ENCODE data around the gene MYBPC3.

The MYBPC3 gene

GRCh38 chr11:47350315-47350714 is 2.2 kb downstream of the MYBPC3 start:
- DNase-seq (ENCODE audit: low read depth), result no peak
- TF ChIP-seq CTCF (IDR thresholded peaks at IDR 0.05; ENCODE audit: control insufficient read depth, insufficient read depth, low read depth, low read length, missing control alignments), result no peak
- no peak overlapping the region for H3K4me3 ChIP-seq (ENCODE audit: control insufficient read depth, low read depth, low read length)

DNA sequence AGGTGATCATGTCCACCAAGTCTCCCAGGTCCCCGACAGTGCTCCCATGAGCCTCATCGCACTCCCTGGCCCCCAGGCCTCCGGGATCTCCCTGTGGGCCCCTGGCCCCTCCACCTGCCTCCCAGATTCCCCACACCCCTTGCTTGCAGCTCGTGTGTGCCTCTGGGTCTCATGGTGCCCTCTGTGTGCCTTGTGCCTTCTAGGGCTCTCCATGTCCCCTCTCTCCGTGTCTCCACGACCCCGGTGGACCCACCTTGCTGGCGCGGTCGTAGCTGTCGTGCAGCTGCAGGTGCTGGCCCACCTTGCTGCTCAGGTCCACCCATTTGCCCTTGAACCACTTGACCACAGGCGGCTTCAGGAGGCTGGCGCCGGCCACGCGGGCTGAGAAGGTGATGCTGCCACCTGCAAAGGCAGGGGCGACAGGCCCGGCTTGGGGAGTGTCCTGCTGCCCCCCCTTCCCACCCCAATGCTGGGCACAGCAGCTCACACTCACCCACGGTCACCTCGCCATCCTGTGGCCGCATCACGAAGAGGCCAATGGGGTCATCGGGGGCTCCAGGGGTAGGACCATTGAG is 2.9 kb downstream of the MYBPC3 start:
- no peak for DNase-seq (ENCODE audit: low read depth)
- no peak overlapping the region for H3K4me3 ChIP-seq (ENCODE audit: control insufficient read depth, low read depth, low read length)
- no peak for TF ChIP-seq CTCF (IDR thresholded peaks at IDR 0.05; ENCODE audit: control insufficient read depth, insufficient read depth, low read depth, low read length, missing control alignments)

GRCh38 chr11:47348859-47349258 is 3.6 kb downstream of the MYBPC3 start:
- H3K4me3 ChIP-seq (ENCODE audit: control insufficient read depth, low read depth, low read length), result no peak overlapping the region
- TF ChIP-seq CTCF (IDR thresholded peaks at IDR 0.05; ENCODE audit: control insufficient read depth, insufficient read depth, low read depth, low read length, missing control alignments), result peak; percentile 7
- no peak for DNase-seq (ENCODE audit: low read depth)

DNA sequence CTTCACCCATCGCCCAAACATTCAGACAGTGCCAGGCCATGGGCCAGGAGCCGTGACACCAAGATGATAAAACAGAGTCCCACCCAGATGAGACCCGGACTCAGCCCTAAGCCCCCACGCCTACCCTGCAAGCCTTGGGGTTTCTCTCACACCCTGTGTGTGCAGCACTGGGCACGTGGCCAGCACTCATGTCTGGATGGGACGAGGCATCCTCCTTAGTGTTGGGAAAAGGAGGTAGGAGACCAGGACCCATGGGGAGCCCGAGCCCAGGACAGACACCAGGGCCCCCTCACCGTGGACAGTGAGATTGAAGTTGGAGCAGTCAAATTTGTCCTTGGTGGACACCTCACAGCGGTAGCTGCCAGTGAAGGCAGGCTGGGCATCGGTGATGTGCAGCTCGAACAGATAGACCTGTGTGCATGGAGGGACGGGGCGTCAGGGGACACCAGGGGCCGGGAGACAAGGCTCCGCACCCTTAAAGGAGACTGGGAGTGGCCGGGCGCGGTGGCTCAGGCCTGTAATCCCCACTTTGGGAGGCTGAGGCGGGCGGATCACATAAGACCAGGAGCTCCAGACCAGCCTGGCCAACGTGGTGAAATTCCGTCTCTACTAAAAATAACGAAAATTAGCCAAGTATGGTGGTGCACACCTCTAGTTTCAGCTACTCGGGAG is 4.2 kb downstream of the MYBPC3 start:
- no peak for DNase-seq (ENCODE audit: low read depth)
- no peak for TF ChIP-seq CTCF (IDR thresholded peaks at IDR 0.05; ENCODE audit: control insufficient read depth, insufficient read depth, low read depth, low read length, missing control alignments)
- H3K4me3 ChIP-seq (ENCODE audit: control insufficient read depth, low read depth, low read length), result no peak overlapping the region

GRCh38 chr11:47347137-47347536 is 5.4 kb downstream of the MYBPC3 start:
- no peak for TF ChIP-seq CTCF (IDR thresholded peaks at IDR 0.05; ENCODE audit: control insufficient read depth, insufficient read depth, low read depth, low read length, missing control alignments)
- DNase-seq (ENCODE audit: low read depth), result no peak
- no peak overlapping the region for H3K4me3 ChIP-seq (ENCODE audit: control insufficient read depth, low read depth, low read length)

- no peak overlapping the region for H3K4me3 ChIP-seq (ENCODE audit: control insufficient read depth, low read depth, low read length)
- no peak for DNase-seq (ENCODE audit: low read depth)
- no peak for TF ChIP-seq CTCF (IDR thresholded peaks at IDR 0.05; ENCODE audit: control insufficient read depth, insufficient read depth, low read depth, low read length, missing control alignments)
Observed at GRCh38 chr11:47345890-47346563, 6.5 kb downstream of the MYBPC3 start.
